ENCODE measurements around the gene PHF12.
A peak's percentile ranks its signal among the peaks of the same experiment; 100 is the strongest.

The PHF12 gene

DNA sequence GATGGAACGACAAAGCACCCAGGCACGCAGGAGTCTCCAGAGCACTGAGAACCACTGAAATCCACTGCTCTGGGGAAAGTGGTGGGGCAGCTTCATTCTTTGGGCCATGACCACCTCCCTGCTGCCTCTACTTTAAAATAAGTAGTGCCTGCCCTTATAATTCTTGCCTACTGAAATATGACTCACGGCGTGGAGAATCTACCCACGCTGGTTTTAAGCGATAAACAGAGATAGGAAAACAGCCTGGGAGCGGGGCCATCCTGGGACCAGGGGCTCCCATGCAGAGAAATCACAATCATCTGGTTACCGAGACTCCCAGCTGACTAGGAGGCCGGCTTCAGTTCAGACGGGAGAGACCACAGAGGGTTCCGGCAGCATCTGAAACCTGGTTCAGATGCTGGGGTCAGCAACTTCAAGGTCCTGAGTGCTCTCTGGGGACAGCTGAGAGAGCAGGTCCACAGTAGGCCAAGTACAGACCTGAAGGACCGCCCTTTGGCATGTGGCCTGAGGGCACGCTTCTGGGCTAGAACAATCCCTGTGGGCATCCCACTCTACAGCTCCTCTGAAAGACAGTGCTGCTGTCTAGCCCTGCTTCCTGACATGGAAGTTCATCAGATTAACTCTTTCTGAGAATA lies 39.8 kb downstream of the PHF12 start:
- Histone ChIP-seq H3K27ac (no peak overlapping the region), H3K4me1 (peaks cover 0 to 16% (median 10%) of the 10 kb centered on the region in 4 donors), H3K9me3 (no peaks in the 10 kb centered on the region), H3K27me3 (no peaks in the 10 kb centered on the region), H3K36me3 (peaks cover 67 to 100% (median 90%) of the 10 kb centered on the region in 3 donors), H3K4me3 (no peak overlapping the region)
- intact Hi-C loops (cut with DNase I; ENCODE audit: low total_unique reads): no loop called here
- DNase-seq: no peak
- TF ChIP-seq, protein P1, sequence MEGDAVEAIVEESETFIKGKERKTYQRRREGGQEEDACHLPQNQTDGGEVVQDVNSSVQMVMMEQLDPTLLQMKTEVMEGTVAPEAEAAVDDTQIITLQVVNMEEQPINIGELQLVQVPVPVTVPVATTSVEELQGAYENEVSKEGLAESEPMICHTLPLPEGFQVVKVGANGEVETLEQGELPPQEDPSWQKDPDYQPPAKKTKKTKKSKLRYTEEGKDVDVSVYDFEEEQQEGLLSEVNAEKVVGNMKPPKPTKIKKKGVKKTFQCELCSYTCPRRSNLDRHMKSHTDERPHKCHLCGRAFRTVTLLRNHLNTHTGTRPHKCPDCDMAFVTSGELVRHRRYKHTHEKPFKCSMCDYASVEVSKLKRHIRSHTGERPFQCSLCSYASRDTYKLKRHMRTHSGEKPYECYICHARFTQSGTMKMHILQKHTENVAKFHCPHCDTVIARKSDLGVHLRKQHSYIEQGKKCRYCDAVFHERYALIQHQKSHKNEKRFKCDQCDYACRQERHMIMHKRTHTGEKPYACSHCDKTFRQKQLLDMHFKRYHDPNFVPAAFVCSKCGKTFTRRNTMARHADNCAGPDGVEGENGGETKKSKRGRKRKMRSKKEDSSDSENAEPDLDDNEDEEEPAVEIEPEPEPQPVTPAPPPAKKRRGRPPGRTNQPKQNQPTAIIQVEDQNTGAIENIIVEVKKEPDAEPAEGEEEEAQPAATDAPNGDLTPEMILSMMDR (IDR thresholded peaks at IDR 0.05): no peak

DNA sequence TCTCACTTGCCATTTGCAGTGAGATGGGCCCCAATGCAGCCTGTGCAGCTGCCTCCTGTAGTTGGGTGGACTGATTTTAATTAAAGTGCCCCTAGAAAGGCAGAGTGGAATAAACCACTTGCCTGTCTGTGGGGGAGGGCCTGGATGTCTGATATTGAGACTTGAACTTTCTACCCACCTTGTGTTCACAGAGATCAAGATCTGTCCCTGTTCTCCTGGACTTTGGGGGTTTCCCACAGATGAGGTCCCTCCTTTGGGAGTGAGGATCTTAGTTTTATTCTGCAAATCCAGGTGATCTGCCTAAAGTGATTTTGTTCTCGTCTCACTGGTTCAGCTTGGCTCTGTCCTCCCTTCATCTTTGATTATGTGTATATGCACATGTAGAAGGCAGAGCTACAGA lies 40.8 kb downstream of the PHF12 start:
- Histone ChIP-seq H3K27ac (no peak overlapping the region), H3K36me3 (peaks cover 61 to 100% (median 89%) of the 10 kb centered on the region in 3 donors), H3K4me1 (peaks cover 0 to 16% (median 10%) of the 10 kb centered on the region in 4 donors), H3K4me3 (no peak overlapping the region), H3K27me3 (no peaks in the 10 kb centered on the region), H3K9me3 (no peaks in the 10 kb centered on the region)
- intact Hi-C loops (cut with DNase I; ENCODE audit: low total_unique reads): no loop called here
- TF ChIP-seq, protein P1 (IDR thresholded peaks at IDR 0.05): no peak
- DNase-seq: no peak

DNA sequence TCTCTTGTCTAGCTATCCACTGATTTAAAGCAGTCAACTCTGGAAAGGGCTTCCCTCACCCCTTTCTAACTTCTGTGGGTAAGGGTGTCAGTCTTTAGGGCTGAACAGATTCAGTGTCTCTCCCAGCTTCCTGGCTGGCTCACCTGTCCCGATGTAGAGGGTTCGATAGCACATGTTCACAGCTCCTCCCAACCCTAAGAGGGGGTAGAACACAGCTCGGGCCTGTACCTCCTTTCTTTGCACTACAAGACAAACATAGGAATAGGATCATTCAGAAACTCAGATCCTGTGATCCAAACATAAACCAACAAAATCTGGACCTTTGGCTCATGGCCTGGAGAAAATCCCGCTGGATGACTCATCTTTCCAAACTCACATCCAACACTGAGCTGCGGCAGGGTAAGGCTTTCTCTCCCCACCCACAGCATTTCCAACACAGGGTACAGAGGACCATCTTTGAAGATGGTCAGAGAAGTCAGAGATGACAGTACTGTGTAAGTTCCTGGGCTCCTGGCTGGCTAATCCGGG lies 42.6 kb downstream of the PHF12 start:
- H3K27ac ChIP-seq: peak overlapping the region; percentile 75 to 77
- TF ChIP-seq, protein P1 (IDR thresholded peaks at IDR 0.05): no peak
- intact Hi-C loops (cut with DNase I; ENCODE audit: low total_unique reads): loop anchor here (10.0 kb wide), 1 partner anchor 64 kb away; the partner anchor contains the start of gene FAM222B
- H3K4me1 ChIP-seq: peaks cover 0 to 16% (median 10%) of the 10 kb centered on the region in 4 donors
- H3K4me3 ChIP-seq: no peak overlapping the region
- H3K36me3 ChIP-seq: peaks cover 50 to 84% (median 76%) of the 10 kb centered on the region in 3 donors
- H3K27me3 ChIP-seq: no peaks in the 10 kb centered on the region
- peak; percentile 69 to 81 for DNase-seq
- H3K9me3 ChIP-seq: no peaks in the 10 kb centered on the region

DNA sequence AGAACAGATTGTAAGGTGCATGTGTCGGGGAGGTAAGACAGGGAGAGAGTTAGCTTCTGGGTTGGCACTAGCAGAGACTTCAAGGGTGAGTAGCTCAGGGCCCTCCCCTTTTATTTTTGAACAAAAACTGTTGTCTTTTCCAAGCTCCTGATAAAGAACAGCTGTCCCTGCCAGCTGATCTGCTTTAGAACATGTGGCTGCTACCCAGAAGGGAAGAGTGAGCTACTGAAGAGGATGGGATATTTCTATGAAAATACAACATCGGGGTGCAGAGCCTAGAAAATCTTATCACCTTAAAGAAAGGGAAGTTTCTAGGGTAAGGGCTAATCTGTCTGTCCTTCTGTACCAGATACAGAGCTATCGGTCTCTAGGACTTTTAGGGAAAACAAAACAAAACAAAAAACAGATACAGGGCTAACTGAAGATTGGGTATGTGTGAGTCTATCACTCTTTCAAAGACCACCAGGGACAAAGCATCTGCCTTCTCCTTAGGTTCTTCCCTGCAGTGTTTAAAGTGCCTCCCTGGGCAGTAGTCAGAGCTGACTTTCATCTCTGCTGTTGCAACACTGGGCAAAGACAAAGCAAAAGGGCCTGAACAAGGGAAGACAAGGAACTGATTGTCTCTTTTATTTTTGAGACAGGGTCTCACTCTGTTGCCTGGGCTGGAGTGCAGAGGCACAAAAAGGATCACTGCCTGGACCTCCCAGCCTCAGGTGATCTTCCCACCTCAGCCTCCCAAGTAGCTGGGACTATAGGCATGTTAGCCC lies 43.4 kb downstream of the PHF12 start:
- intact Hi-C loops (cut with DNase I; ENCODE audit: low total_unique reads): loop anchor here (10.0 kb wide), 1 partner anchor 63 kb away; the partner anchor contains the start of gene FAM222B
- H3K27me3 ChIP-seq: no peaks in the 10 kb centered on the region
- H3K27ac ChIP-seq: peak overlapping the region; percentile 75 to 77
- peaks cover 0 to 21% (median 17%) of the 10 kb centered on the region in 4 donors for H3K4me1 ChIP-seq
- H3K4me3 ChIP-seq: no peak overlapping the region
- DNase-seq: no peak
- TF ChIP-seq, protein P1 (IDR thresholded peaks at IDR 0.05): no peak
- H3K36me3 ChIP-seq: peaks cover 42 to 76% (median 68%) of the 10 kb centered on the region in 3 donors
- no peaks in the 10 kb centered on the region for H3K9me3 ChIP-seq

DNA sequence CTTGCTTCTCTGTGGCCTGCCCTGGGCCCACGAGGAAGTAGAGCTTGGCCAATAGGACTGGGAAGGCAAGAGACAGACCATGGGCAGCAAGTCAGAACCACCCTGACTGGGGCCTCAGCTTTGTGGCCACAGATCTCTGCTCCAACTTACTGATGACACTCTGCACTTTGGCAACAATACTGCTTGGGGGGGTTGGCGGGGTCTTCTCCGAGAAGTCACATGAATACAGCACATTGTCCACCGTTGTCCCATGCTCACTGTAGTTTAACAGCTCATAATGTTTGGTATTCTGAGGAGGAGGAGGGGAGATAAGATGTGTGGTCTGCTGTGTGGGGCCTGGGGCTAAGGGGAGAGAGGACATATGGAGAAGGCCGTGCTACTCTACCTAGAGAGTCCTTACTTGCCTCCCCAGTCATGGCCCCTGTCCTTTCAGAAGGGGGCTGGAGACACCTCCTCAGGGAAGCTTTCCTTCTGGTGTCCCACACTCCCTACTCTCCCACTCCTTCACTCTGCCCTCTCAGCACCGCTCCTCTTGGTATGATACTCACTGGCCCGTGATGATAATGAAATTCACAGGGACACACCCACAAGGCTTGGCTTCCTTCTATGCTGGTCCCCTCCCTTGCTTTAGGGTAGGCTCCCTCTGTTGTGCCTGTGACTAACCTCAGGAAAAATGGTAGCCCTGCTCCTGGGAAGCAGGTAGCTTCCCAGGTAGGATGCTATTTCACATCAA lies 44.4 kb downstream of the PHF12 start:
- H3K9me3 ChIP-seq: no peaks in the 10 kb centered on the region
- peaks cover 0 to 26% (median 21%) of the 10 kb centered on the region in 4 donors for H3K4me1 ChIP-seq
- TF ChIP-seq, protein P1 (IDR thresholded peaks at IDR 0.05): no peak
- DNase-seq: no peak
- H3K27ac ChIP-seq: peak overlapping the region in 1 of 2 donors; percentile 77
- H3K4me3 ChIP-seq: no peak overlapping the region
- peaks cover 31 to 66% (median 58%) of the 10 kb centered on the region in 3 donors for H3K36me3 ChIP-seq
- intact Hi-C loops (cut with DNase I; ENCODE audit: low total_unique reads): loop anchor here (10.0 kb wide), 1 partner anchor 62 kb away; the partner anchor contains the start of gene FAM222B
- no peaks in the 10 kb centered on the region for H3K27me3 ChIP-seq
